HL-60/S4 treated with phorbol 12-myristate 13-acetate at 8.2 ng/mL for 4 days and 3 days (cell line): ENCODE results near the gene IRS1.
"Not testable (repeated sequence)": the region's sequence is repeated elsewhere in the genome, so short reads cannot be mapped to it uniquely, and the experiment has no call there.

Source experiments
- in situ Hi-C: fragments of 300-500 bp; cut with MboI; formaldehyde crosslinking; loops from 2 replicates; pipeline ENCODE4 v1.15.0; 2022; ENCODE audit warnings: low sequenced_read_pairs

IRS1 gene

GRCh38 chr2:226799211-226799975 is at the start of gene IRS1:
Gene IRS1, minus strand, starts transcription at chr2:226799820. Its CDS starts 1,082 bp downstream, at chr2:226798738.
- in situ Hi-C loops = no loop called here

DNA sequence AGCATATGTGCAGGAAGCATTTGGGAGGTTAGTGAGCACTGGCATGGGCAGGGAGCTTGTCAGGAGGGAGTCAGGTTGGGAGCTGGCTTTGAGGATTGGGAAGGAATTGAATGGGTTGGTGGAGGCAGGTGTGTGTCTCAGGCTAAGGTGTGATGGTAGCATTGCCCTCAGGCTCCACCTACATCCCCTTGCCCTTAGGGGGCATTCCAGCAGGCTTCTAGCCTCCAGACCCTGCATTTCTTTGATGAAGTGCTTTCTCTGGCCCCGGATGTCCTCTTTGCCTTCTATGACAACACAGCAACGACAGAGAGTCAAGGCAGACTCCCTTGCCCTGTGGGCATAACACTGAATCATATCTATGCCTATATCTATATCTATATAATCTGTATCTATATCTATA is 49.7 kb upstream of the IRS1 start:
- in situ Hi-C loops = no loop called here

GRCh38 chr2:226847511-226847910 is 47.9 kb upstream of the IRS1 start:
- in situ Hi-C loops = no loop called here

DNA sequence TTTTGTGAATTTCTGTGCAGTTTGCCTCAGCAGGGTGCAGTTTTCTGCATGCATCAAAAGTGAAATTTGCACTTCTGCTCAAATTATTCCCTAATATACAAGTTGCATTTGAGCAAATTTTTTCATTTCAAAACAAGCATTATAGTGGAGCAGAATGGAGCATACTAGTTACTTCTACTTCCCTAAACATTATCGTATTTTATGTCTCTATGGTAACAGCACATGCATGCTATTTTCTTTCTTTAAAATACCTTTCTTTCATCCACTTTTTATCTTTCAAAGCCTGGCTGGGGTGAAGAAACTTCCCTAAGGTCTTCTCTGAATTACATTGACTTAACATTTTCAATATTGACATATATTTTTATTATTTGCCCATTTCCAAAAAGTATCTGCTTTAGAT is 47.5 kb upstream of the IRS1 start:
- in situ Hi-C loops = no loop called here

DNA sequence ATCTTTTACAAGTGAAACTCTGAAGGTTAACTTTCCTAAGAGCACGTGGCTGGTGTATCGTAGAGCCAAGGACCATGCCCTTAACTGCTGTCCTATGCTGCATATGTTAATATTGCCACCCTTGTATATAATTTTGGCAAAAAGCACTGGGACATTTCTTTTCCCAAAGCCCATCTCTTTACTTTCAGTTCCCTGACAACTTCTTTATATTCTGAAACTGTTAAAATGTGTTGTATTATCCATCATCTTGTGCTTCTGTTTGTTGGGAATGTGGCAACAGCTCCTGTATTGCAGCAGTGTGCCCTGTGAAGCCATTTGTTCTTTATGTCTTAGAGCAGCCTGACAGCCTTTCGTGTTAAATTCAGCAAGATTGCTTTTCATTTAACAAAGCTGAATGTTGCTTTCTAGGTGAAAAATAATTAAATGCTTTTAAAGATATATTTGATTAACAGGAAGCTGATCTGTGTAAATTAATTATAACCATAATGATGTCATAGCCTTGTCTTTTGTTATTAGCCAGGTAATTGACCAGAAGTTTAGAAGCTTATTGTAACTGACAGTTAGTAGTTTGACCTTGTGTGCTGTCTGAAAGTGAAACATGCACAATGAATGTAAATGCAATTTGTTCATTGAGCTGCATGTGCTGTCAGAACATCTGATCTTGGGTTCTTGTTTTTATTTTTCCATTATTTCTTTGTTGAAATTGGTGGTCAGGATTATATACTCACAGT is 45.9 kb upstream of the IRS1 start:
- in situ Hi-C loops = no loop called here

DNA sequence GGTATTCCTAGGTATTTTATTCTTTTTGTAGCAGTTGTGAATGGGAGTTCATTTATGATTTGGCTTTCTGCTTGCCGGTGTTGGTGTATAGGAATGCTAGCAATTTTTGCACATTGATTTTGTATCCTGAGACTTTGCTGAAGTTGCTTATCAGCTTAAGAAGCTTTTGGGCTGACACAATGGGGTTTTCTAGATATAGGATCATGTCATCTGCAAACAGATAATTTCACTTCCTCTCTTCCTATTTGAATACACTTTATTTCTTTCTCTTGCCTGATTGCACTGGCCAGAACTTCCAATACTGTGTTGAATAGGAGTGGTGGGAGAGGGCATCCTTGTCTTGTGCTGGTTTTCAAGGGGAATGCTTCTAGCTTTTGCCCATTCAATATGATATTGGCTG is 43.4 kb upstream of the IRS1 start:
- in situ Hi-C loops = not testable (repeated sequence)

GRCh38 chr2:226839951-226840350 is 40.3 kb upstream of the IRS1 start:
- in situ Hi-C loops = no loop called here

DNA sequence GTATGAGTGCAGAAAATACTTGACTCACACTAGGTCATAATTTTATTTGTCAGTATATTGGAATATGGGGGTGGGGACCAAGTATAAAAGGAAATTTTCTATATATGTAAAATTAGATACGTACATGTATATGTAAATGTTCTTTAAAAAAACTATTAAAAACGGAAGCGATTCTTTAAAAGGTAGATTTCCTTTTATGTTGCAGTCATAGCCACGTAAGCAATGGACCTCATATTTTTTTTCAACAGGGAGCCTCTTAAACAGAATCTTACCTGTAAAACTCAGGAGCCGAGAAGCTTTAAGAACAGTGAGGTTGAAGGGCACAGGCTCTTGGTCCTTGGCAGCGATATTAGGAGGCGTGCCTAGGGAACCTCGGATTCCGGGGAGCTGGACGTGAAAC is 39.5 kb upstream of the IRS1 start:
- in situ Hi-C loops = no loop called here

GRCh38 chr2:226838722-226839121 is 39.1 kb upstream of the IRS1 start:
- in situ Hi-C loops = no loop called here

DNA sequence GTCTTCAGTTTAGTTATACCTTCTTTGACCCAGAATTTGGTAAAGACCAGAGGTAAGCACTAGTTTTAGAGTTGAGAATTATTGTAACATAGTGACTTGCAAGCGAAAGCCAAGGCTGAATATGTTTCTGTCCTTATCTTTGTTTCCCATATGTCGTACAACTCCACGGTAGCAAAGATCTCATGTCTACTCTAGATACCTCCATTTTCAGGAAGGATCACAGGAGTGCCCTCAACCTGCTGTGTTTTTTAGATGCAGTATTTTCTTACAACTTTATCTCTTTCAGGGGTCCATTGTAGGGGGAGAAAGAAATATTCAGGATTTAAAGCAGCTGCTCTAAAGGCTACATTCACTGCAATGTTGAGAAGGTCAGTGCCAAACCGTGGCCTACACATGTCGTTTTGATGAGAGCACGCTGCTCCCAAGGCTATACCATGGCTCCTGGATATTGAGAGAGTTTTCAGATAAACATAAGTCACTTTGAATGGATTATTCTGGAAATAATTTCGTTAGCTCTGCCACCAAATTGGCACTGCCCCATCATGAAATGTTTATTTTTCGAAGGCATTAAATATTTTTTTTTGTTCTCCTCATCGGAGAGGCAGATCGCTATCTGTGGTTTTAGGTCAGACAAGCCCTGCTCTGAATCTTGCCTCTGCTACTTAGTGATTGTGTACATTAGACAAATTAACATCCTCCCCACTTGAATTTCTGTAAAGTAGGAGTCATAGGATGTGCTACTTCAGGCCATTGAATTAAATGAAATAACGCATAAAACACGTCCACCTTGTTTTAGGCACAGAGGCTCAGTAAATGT is 38.4 kb upstream of the IRS1 start:
- in situ Hi-C loops = no loop called here

DNA sequence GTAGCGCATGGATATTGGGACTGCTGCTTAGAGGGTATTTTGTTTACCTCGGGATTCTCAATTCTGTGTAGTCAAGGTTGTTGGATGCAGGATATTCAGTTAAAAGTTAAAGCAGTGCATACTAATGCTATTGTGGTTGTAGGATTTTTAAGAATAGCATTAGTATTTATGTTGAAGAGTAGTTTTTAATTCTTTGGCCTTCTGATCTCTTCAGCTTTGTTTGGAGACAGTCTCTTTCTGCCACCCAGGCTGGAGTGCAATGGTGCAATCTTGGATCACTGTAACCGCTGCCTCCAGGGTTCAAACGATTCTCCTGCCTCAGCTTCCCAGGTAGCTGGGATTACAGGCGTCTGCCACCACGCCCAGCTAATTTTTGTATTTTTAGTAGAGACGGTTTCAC is 37.7 kb upstream of the IRS1 start:
- in situ Hi-C loops = no loop called here

DNA sequence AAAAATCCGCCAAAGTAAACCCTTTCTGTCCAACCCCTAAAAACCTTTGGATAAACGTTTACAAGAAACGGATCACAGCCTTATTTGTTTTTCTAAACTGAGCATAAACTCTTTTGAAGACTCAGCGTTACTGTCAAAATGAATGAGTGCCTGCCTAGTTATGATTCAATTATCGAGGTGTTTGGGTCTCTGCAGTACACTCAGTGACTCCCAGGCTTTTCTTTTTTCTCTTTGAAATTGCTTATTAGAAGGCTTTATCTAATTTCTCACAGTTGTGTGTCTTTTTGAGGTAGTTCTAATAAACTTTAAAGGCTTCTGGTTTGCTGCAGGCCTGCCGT is 36.9 kb upstream of the IRS1 start:
- in situ Hi-C loops = no loop called here

DNA sequence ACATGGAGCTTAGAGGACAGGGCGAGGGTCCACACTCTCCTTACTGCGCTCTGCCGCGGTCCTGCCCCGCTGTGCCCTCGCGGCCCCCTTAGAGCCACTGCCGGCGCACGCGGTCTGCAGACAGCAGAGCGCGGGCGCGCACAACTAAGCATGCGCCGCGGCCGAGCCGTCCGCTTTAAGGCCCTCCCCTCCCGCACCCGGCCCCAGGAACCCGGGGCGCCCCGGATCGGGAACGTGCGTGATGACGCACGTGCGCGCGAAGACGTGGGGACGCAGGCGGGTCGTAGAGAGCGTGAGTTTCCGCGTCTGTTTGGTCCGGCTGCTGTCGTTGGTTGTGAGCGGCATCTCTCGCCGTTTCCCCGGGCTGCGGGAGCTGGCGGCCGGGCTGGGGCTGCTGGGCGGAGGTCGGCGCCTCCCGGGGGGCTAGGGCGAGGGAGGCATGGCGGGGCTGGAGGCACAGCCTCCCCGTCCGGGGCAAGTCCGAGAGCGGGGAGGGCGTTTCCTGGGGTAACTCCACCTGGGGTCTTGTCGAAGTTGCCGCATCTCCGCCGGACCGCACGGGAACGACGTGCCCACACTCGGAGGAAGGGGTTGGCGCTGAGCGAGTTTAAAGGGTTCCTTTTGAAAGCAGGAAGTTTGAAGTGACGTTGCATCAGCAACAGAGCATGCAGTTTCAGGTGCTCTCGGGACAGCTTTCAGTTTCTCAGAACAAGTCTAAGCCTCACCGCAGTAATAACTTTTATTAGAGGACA is 36.4 kb upstream of the IRS1 start, which contains the start of gene RHBDD1:
Gene RHBDD1 (plus strand): TSS at position 259 of the 752 bp plus-strand sequence. CDS start 28,640 bp downstream, outside the sequence.
- in situ Hi-C loops = no loop called here

GRCh38 chr2:226835420-226835795 is 35.8 kb upstream of the IRS1 start:
- in situ Hi-C loops = no loop called here

DNA sequence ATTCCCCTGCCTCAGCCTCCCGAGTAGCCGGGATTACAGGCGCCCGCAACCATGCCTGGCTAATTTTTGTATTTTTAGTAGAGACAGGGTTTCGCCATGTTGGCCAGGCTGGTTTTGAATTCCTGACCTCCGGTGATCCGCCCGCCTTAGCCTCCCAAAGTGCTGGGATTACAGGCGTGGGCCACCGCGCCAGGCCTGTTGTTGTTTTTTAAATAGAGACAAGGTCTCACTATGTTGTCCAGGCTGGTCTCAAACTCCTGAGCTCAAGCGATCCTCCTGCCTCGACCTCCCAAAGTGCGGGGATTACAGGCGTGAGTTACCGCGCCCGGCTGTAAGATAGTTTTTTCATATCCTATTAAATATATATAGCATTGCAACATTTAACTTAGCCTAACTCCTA is 35.3 kb upstream of the IRS1 start:
- in situ Hi-C loops = not testable (repeated sequence)

DNA sequence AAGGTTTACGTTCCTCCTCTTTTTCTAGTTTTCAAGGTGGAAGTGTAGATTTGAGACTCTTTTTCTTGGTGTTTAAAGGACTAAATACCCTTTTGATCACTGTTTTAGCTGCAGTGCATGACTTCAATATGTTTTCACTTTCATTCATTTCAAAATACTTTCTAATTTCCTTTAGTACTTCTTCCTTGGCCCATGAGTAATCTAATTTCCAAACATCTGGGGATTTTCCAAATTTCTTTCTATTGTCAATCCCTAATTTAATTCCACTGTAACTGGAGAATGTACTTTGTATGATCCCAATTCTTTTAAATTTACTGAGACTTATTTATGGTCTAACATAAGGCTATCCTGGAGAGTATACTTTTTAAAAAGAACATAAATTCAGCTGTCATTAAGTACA is 32.4 kb upstream of the IRS1 start:
- in situ Hi-C loops = no loop called here

GRCh38 chr2:226831266-226831665 is 31.6 kb upstream of the IRS1 start:
- in situ Hi-C loops = no loop called here

- in situ Hi-C loops = no loop called here
Measured at GRCh38 chr2:226829721-226830631, 30.4 kb upstream of the IRS1 start.

DNA sequence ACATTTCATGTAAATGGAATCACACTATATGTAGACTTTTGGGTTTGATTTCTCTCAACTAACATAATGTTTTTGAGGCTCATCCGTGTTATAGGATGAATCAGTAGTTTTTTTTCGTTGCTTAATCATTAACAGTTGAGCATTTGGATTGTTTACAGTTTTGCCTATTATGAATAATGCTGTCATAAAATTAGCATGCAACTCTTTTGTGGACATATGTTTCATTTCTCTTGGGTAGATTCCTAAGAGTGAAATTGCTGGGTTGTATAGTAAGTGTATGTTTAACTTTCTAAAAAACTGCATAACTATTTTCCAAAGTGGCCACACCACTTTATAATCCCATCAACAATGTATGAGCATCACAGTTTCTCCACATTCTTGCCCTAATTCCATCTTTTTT is 28.6 kb upstream of the IRS1 start:
- in situ Hi-C loops = no loop called here

- in situ Hi-C loops = no loop called here
Measured at GRCh38 chr2:226825056-226825455, 25.4 kb upstream of the IRS1 start.
